Coronary artery (tissue), 2 donors: Measurements from ENCODE around the gene STK24.
"Not testable (repeated sequence)": the region's sequence is repeated elsewhere in the genome, so short reads cannot be mapped to it uniquely, and the experiment has no call there.

Source experiments
- DNase-seq: peaks from one replicate; pipeline ENCODE4 v3.0.0-alpha.2; 2017; ENCODE audit warnings: low spot score
- H3K27ac ChIP-seq, 2 donors: fragments of 200-600 bp; sonication (generic); one replicate each; pipeline ENCODE4 v1.5.1; 2016 to 2019
- H3K4me3 ChIP-seq: fragments of 200-600 bp; sonication (generic); 2 replicates; pipeline ENCODE4 v1.5.1; 2016; ENCODE audit warnings: mild to moderate bottlenecking, moderate library complexity
- CTCF ChIP-seq: fragments of 200-600 bp; sonication (generic); IDR thresholded peaks from one replicate; pipeline ENCODE4 v1.5.1; 2019; ENCODE audit warnings: antibody characterized with exemption

STK24 gene

GRCh38 chr13:98606296-98606695 is 29.4 kb upstream of the STK24 start:
- DNase-seq = no peak
- TF ChIP-seq CTCF = no peak
- Histone ChIP-seq H3K4me3 (no peak overlapping the region), H3K27ac (no peak overlapping the region)

- Histone ChIP-seq H3K27ac (no peak overlapping the region), H3K4me3 (no peak overlapping the region)
- TF ChIP-seq CTCF = no peak
- DNase-seq = no peak
Measured at GRCh38 chr13:98599502-98600328, 22.8 kb upstream of the STK24 start.

- DNase-seq = no peak
- no peak overlapping the region for H3K27ac ChIP-seq
- no peak overlapping the region for H3K4me3 ChIP-seq
- no peak for TF ChIP-seq CTCF
Measured at GRCh38 chr13:98598043-98598442, 21.1 kb upstream of the STK24 start.

GRCh38 chr13:98595134-98595533 is 18.2 kb upstream of the STK24 start:
- no peak for TF ChIP-seq CTCF
- no peak overlapping the region for H3K4me3 ChIP-seq
- no peak overlapping the region for H3K27ac ChIP-seq
- DNase-seq = no peak

- no peak for DNase-seq
- H3K4me3 ChIP-seq = no peak overlapping the region
- TF ChIP-seq CTCF = no peak
- H3K27ac ChIP-seq = no peak overlapping the region
Measured at GRCh38 chr13:98592362-98592732, 15.4 kb upstream of the STK24 start.

- Histone ChIP-seq H3K4me3 (no peak overlapping the region), H3K27ac (no peak overlapping the region)
- no peak for TF ChIP-seq CTCF
- DNase-seq = no peak
Measured at GRCh38 chr13:98591721-98592361, 14.9 kb upstream of the STK24 start.

GRCh38 chr13:98590471-98590870 is 13.6 kb upstream of the STK24 start:
- not testable (repeated sequence) for H3K27ac ChIP-seq, H3K4me3 ChIP-seq, DNase-seq

GRCh38 chr13:98589516-98589915 is 12.6 kb upstream of the STK24 start:
- not testable (repeated sequence) for H3K4me3 ChIP-seq, DNase-seq, H3K27ac ChIP-seq
